ENCODE results near the gene PYGO2. TPM values are rescaled to one million over a fixed set of nuclear protein-coding genes. Genes with fewer than 3 reads are reported as not detected.

PYGO2 gene
- polyA plus RNA-seq, 4 donors: 22.1 to 34.7 (median 24.8) TPM

GRCh38 chr1:154972213-154972516 is 10.6 kb upstream of the PYGO2 start:
- FAIRE-seq (no peak), DNase-seq (no peak)
- Histone ChIP-seq H3K27ac (ENCODE audit: low read depth in 1 of 3, low read length in 2 of 3) (peak overlapping the region; percentile 95 to 98 (median 97)), H3K4me1 (ENCODE audit: control insufficient read depth in 3 of 3, insufficient read depth in 2 of 3, low read depth in 1 of 3, low read length in 2 of 3) (peaks cover 7 to 45% (median 18%) of the 10 kb centered on the region in 3 donors), H3K9me3 (ENCODE audit: control insufficient read depth in 2 of 2, insufficient read depth in 1 of 2, low read depth in 1 of 2, low read length in 1 of 2) (no peaks in the 10 kb centered on the region), H3K4me3 (ENCODE audit: low read depth in 1 of 3, low read length in 3 of 3) (peak overlapping the region in 2 of 3 donors; percentile 63 to 84), H3K36me3 (ENCODE audit: control insufficient read depth in 3 of 3, insufficient read depth in 2 of 3, low read depth in 1 of 3, low read length in 3 of 3) (peaks cover 0 to 43% (median 14%) of the 10 kb centered on the region in 3 donors), H3K27me3 (ENCODE audit: control insufficient read depth in 3 of 3, insufficient read depth in 3 of 3, low read length in 3 of 3) (no peaks in the 10 kb centered on the region)
- WGBS, 3 donors: 53 to 63% (median 62%) methylated on average over 3 of the region's 3 CpGs

- no peak for FAIRE-seq
- WGBS, 3 donors: 41 to 52% (median 51%) methylated on average over 10 of the region's 10 CpGs
- peaks cover 7 to 38% (median 17%) of the 10 kb centered on the region in 3 donors for H3K4me1 ChIP-seq (ENCODE audit: control insufficient read depth in 3 of 3, insufficient read depth in 2 of 3, low read depth in 1 of 3, low read length in 2 of 3)
- peak overlapping the region; percentile 77 to 85 (median 79) for H3K27ac ChIP-seq (ENCODE audit: low read depth in 1 of 3, low read length in 2 of 3)
- H3K36me3 ChIP-seq (ENCODE audit: control insufficient read depth in 3 of 3, insufficient read depth in 2 of 3, low read depth in 1 of 3, low read length in 3 of 3): peaks cover 0 to 50% (median 20%) of the 10 kb centered on the region in 3 donors
- no peaks in the 10 kb centered on the region for H3K9me3 ChIP-seq (ENCODE audit: control insufficient read depth in 2 of 2, insufficient read depth in 1 of 2, low read depth in 1 of 2, low read length in 1 of 2)
- no peaks in the 10 kb centered on the region for H3K27me3 ChIP-seq (ENCODE audit: control insufficient read depth in 3 of 3, insufficient read depth in 3 of 3, low read length in 3 of 3)
- H3K4me3 ChIP-seq (ENCODE audit: low read depth in 1 of 3, low read length in 3 of 3): peak overlapping the region in 1 of 3 donors; percentile 27
- DNase-seq: peak in 1 of 2 donors; percentile 66
Observed at GRCh38 chr1:154971341-154971998, 9.9 kb upstream of the PYGO2 start.

- FAIRE-seq (no peak), DNase-seq (peak; percentile 61 to 84)
- Histone ChIP-seq H3K27ac (ENCODE audit: low read depth in 1 of 3, low read length in 2 of 3) (peak within 1 kb of the TSS; percentile 77 to 85 (median 79)), H3K27me3 (ENCODE audit: control insufficient read depth in 3 of 3, insufficient read depth in 3 of 3, low read length in 3 of 3) (no peaks in the 10 kb centered on the region), H3K4me3 (ENCODE audit: low read depth in 1 of 3, low read length in 3 of 3) (peak within 1 kb of the TSS; percentile 1 to 40 (median 27)), H3K4me1 (ENCODE audit: control insufficient read depth in 3 of 3, insufficient read depth in 2 of 3, low read depth in 1 of 3, low read length in 2 of 3) (peaks cover 7 to 35% (median 15%) of the 10 kb centered on the region in 3 donors), H3K9me3 (ENCODE audit: control insufficient read depth in 2 of 2, insufficient read depth in 1 of 2, low read depth in 1 of 2, low read length in 1 of 2) (no peaks in the 10 kb centered on the region), H3K36me3 (ENCODE audit: control insufficient read depth in 3 of 3, insufficient read depth in 2 of 3, low read depth in 1 of 3, low read length in 3 of 3) (peaks cover 2 to 56% (median 22%) of the 10 kb centered on the region in 3 donors)
- WGBS, 3 donors: 26 to 51% (median 47%) methylated on average over 14 to 15 of the region's 15 CpGs
Observed at GRCh38 chr1:154970631-154971340, 9.2 kb upstream of the PYGO2 start, which contains the start of gene SHC1. TSS of gene SHC1 (minus strand) at chr1:154970747. CDS start at chr1:154970526, 221 bp downstream.

- peak overlapping the region in 2 of 3 donors; percentile 1 to 40 for H3K4me3 ChIP-seq (ENCODE audit: low read depth in 1 of 3, low read length in 3 of 3)
Observed at GRCh38 chr1:154969860-154970452, 8.4 kb upstream of the PYGO2 start.

GRCh38 chr1:154969246-154969645 is 7.7 kb upstream of the PYGO2 start:
- H3K4me1 ChIP-seq (ENCODE audit: control insufficient read depth in 3 of 3, insufficient read depth in 2 of 3, low read depth in 1 of 3, low read length in 2 of 3): peaks cover 7 to 35% (median 15%) of the 10 kb centered on the region in 3 donors
- peaks cover 5 to 71% (median 32%) of the 10 kb centered on the region in 3 donors for H3K36me3 ChIP-seq (ENCODE audit: control insufficient read depth in 3 of 3, insufficient read depth in 2 of 3, low read depth in 1 of 3, low read length in 3 of 3)
- H3K27me3 ChIP-seq (ENCODE audit: control insufficient read depth in 3 of 3, insufficient read depth in 3 of 3, low read length in 3 of 3): no peaks in the 10 kb centered on the region
- peak overlapping the region in 1 of 3 donors; percentile 79 for H3K27ac ChIP-seq (ENCODE audit: low read depth in 1 of 3, low read length in 2 of 3)
- DNase-seq (no peak), FAIRE-seq (no peak)
- no peaks in the 10 kb centered on the region for H3K9me3 ChIP-seq (ENCODE audit: control insufficient read depth in 2 of 2, insufficient read depth in 1 of 2, low read depth in 1 of 2, low read length in 1 of 2)
- H3K4me3 ChIP-seq (ENCODE audit: low read depth in 1 of 3, low read length in 3 of 3): peak overlapping the region in 1 of 3 donors; percentile 40
- 65 to 84% (median 82%) methylated on average over 5 of the region's 5 CpGs for WGBS, 3 donors

More at GRCh38 chr1:154969860-154970452, 8.4 kb upstream of the PYGO2 start:
- Histone ChIP-seq H3K4me1 (ENCODE audit: control insufficient read depth in 3 of 3, insufficient read depth in 2 of 3, low read depth in 1 of 3, low read length in 2 of 3) (peaks cover 7 to 35% (median 15%) of the 10 kb centered on the region in 3 donors), H3K27ac (ENCODE audit: low read depth in 1 of 3, low read length in 2 of 3) (peak overlapping the region; percentile 77 to 85 (median 79)), H3K9me3 (ENCODE audit: control insufficient read depth in 2 of 2, insufficient read depth in 1 of 2, low read depth in 1 of 2, low read length in 1 of 2) (no peaks in the 10 kb centered on the region), H3K36me3 (ENCODE audit: control insufficient read depth in 3 of 3, insufficient read depth in 2 of 3, low read depth in 1 of 3, low read length in 3 of 3) (peaks cover 2 to 64% (median 28%) of the 10 kb centered on the region in 3 donors), H3K27me3 (ENCODE audit: control insufficient read depth in 3 of 3, insufficient read depth in 3 of 3, low read length in 3 of 3) (no peaks in the 10 kb centered on the region)
- WGBS, 3 donors: 44 to 75% (median 61%) methylated on average over 17 to 22 of the region's 22 CpGs
- FAIRE-seq (no peak), DNase-seq (no peak)

- no peaks in the 10 kb centered on the region for H3K27me3 ChIP-seq (ENCODE audit: control insufficient read depth in 3 of 3, insufficient read depth in 3 of 3, low read length in 3 of 3)
- no peak overlapping the region for H3K4me3 ChIP-seq (ENCODE audit: low read depth in 1 of 3, low read length in 3 of 3)
- peaks cover 6 to 77% (median 33%) of the 10 kb centered on the region in 3 donors for H3K36me3 ChIP-seq (ENCODE audit: control insufficient read depth in 3 of 3, insufficient read depth in 2 of 3, low read depth in 1 of 3, low read length in 3 of 3)
- no peak for FAIRE-seq
- no peak for DNase-seq
- no peaks in the 10 kb centered on the region for H3K9me3 ChIP-seq (ENCODE audit: control insufficient read depth in 2 of 2, insufficient read depth in 1 of 2, low read depth in 1 of 2, low read length in 1 of 2)
- WGBS, 3 donors: 92 to 97% (median 96%) methylated on average over 3 of the region's 3 CpGs
- H3K4me1 ChIP-seq (ENCODE audit: control insufficient read depth in 3 of 3, insufficient read depth in 2 of 3, low read depth in 1 of 3, low read length in 2 of 3): peaks cover 7 to 35% (median 15%) of the 10 kb centered on the region in 3 donors
- peak overlapping the region in 1 of 3 donors; percentile 79 for H3K27ac ChIP-seq (ENCODE audit: low read depth in 1 of 3, low read length in 2 of 3)
Observed at GRCh38 chr1:154968731-154969130, 7.1 kb upstream of the PYGO2 start.

GRCh38 chr1:154967331-154967950 is 5.9 kb upstream of the PYGO2 start:
- FAIRE-seq (no peak), DNase-seq (no peak)
- Histone ChIP-seq H3K9me3 (ENCODE audit: control insufficient read depth in 2 of 2, insufficient read depth in 1 of 2, low read depth in 1 of 2, low read length in 1 of 2) (no peaks in the 10 kb centered on the region), H3K36me3 (ENCODE audit: control insufficient read depth in 3 of 3, insufficient read depth in 2 of 3, low read depth in 1 of 3, low read length in 3 of 3) (peaks cover 9 to 87% (median 36%) of the 10 kb centered on the region in 3 donors), H3K4me1 (ENCODE audit: control insufficient read depth in 3 of 3, insufficient read depth in 2 of 3, low read depth in 1 of 3, low read length in 2 of 3) (peaks cover 5 to 34% (median 9%) of the 10 kb centered on the region in 3 donors), H3K27ac (ENCODE audit: low read depth in 1 of 3, low read length in 2 of 3) (no peak overlapping the region), H3K4me3 (ENCODE audit: low read depth in 1 of 3, low read length in 3 of 3) (no peak overlapping the region), H3K27me3 (ENCODE audit: control insufficient read depth in 3 of 3, insufficient read depth in 3 of 3, low read length in 3 of 3) (no peaks in the 10 kb centered on the region)
- WGBS, 3 donors: 77 to 85% (median 80%) methylated on average over 5 of the region's 5 CpGs

- Histone ChIP-seq H3K36me3 (ENCODE audit: control insufficient read depth in 3 of 3, insufficient read depth in 2 of 3, low read depth in 1 of 3, low read length in 3 of 3) (peaks cover 9 to 83% (median 36%) of the 10 kb centered on the region in 3 donors), H3K27me3 (ENCODE audit: control insufficient read depth in 3 of 3, insufficient read depth in 3 of 3, low read length in 3 of 3) (no peaks in the 10 kb centered on the region), H3K4me3 (ENCODE audit: low read depth in 1 of 3, low read length in 3 of 3) (no peak overlapping the region), H3K9me3 (ENCODE audit: control insufficient read depth in 2 of 2, insufficient read depth in 1 of 2, low read depth in 1 of 2, low read length in 1 of 2) (no peaks in the 10 kb centered on the region), H3K4me1 (ENCODE audit: control insufficient read depth in 3 of 3, insufficient read depth in 2 of 3, low read depth in 1 of 3, low read length in 2 of 3) (peaks cover 1 to 21% (median 7%) of the 10 kb centered on the region in 3 donors), H3K27ac (ENCODE audit: low read depth in 1 of 3, low read length in 2 of 3) (no peak overlapping the region)
- FAIRE-seq (no peak), DNase-seq (no peak)
- WGBS, 3 donors: 92 to 95% (median 93%) methylated on average over 7 of the region's 7 CpGs
Observed at GRCh38 chr1:154966111-154966510, 4.5 kb upstream of the PYGO2 start.
